Right cardiac atrium (tissue), 5 donors: ENCODE data around the gene RCOR1. TPM values are rescaled to one million over a fixed set of nuclear protein-coding genes. Genes with fewer than 3 reads are reported as not detected.
A peak's percentile ranks its signal among the peaks of the same experiment; 100 is the strongest.

Experiments used
- ATAC-seq, 2 donors: fragments of 200-7000 bp; cut with Tn5 transposase; one replicate each; pipeline versions ENCODE4 v1.8.0 to v1.9.1; 2020; ENCODE audit warnings: moderate library complexity in 2 of 2, mild to moderate bottlenecking in 1 of 2
- DNase-seq, 3 donors: peaks; one replicate each; pipeline ENCODE4 v3.0.0-alpha.2; 2020
- H3K27ac ChIP-seq: one replicate; pipeline ENCODE4 v1.5.1; 2013; ENCODE audit warnings: mild to moderate bottlenecking, low read length, control low read depth, moderate library complexity
- H3K27me3 ChIP-seq: one replicate; pipeline ENCODE4 v1.6.1; 2013; ENCODE audit not compliant: control insufficient read depth, insufficient read depth
- H3K4me1 ChIP-seq: one replicate; pipeline ENCODE4 v1.6.1; 2013; ENCODE audit warnings: low read length; ENCODE audit not compliant: control insufficient read depth, insufficient read depth
- H3K4me3 ChIP-seq: one replicate; pipeline ENCODE4 v1.5.1; 2013; ENCODE audit warnings: low read length, control low read depth
- H3K9me3 ChIP-seq: one replicate; pipeline ENCODE4 v1.6.1; 2013; ENCODE audit warnings: low read length; ENCODE audit not compliant: control insufficient read depth
- WGBS: extraction: QIAGEN DNeasy Blood & Tissue Kit; methylation state at CpG from one replicate; pipeline ENCODE4 v1.1.7; 2013; 5-methylcytosine and 5-hydroxymethylcytosine counted together
- intact Hi-C, 4 donors: fragments of 100-400 bp; cut with DNase I; formaldehyde crosslinking; loops; one replicate each; pipeline versions ENCODE4 v1.11.0 to v1.14.0; 2022 to 2023
- polyA plus RNA-seq: library from polyadenylated mRNA; stranded (reverse); fragments of 200-250 nt; gene quantifications from one replicate; pipeline ENCODE4 v1.2.3, GENCODE V29; 2013
- total RNA-seq, 4 donors: library from RNA; stranded (reverse); fragmentation: NEBNext Ultra II Directional; extraction: Animal tissue kit (Norgen Biotek cat#: 25700); gene quantifications; one replicate each; pipeline ENCODE4 v1.2.1, GENCODE V29; 2021
- donor health status: healthy with polysubstance abuse.
- donor health status: DM: no; HTN: yes; CAD: no.
- donor health status: DM: no; HTN: no; CAD: no.
- donor health status: DM: no; HTN: yes; CAD: no; lungs with severe emphysema.
- donor health status: DM: yes; HTN: yes; CAD: no.

Gene RCOR1
- total and polyA plus RNA-seq, 5 donors: 4.4 to 14.4 (median 13.0) TPM

DNA sequence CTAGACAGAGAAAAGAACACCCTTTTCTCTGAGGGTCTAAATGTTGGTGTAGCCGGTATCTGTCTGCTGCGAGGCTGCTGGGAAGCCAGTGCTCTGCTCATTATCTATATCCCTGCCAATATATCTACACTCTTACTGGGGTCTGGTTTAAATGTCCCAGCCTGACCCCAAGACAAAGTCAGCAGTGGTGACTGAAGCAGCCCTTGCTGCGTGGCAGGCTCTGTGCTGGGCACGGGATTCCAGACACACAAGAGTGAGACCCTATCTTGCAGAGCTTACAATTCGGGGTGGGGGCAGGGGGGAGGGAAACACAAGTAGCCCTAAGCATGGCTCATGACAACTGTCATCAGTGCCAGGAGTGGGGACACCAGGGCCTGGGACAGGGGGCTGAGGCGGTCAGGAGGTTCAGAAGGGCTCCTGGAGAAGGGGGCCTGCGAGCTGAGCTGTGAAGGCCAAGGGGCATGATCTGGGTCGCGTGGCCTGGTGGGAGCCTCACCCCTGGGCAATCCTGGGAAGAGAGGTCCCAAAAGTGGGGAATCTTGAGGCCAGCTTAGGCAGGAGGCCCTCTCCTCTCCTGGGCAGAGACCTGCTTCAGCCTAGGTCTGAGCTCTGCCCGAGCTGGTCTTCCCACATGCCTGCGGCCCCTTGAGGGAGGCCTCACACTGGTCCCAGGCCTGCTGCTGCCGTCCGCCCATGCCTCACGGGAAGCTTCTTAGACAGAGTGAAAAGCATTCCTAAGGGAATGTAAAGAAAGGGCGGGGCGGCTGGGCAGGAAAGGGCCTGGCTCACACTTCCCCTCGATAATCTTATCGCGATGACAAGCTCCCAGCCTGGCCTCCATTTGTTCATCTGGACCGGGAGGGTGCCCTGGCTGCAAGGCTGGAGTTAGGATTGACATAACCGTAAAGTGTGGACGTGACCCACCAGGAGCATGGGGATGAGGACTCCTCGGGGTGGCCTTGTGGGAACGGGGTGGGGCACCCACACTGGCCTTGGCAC lies 7.3 kb upstream of the RCOR1 start:
- H3K9me3 ChIP-seq: no peaks in the 10 kb centered on the region
- DNase-seq (peak in 2 of 3 donors; percentile 41 to 48), ATAC-seq (peak; percentile 20 to 77)
- H3K27ac ChIP-seq: no peak overlapping the region
- intact Hi-C loops: no loop called here
- no peaks in the 10 kb centered on the region for H3K27me3 ChIP-seq
- 61% methylated on average over 24 of the region's 24 CpGs for WGBS
- H3K4me1 ChIP-seq: no peaks in the 10 kb centered on the region
- H3K4me3 ChIP-seq: no peak overlapping the region

- DNase-seq: no peak
- H3K4me3 ChIP-seq: no peak overlapping the region
- 82% methylated on average over 5 of the region's 5 CpGs for WGBS
- peaks cover 2% of the 10 kb centered on the region for H3K4me1 ChIP-seq
- H3K9me3 ChIP-seq: no peaks in the 10 kb centered on the region
- no peak for ATAC-seq
- intact Hi-C loops: no loop called here
- H3K27ac ChIP-seq: no peak overlapping the region
- no peaks in the 10 kb centered on the region for H3K27me3 ChIP-seq
Observed at GRCh38 chr14:102586420-102587104, 5.9 kb upstream of the RCOR1 start.

DNA sequence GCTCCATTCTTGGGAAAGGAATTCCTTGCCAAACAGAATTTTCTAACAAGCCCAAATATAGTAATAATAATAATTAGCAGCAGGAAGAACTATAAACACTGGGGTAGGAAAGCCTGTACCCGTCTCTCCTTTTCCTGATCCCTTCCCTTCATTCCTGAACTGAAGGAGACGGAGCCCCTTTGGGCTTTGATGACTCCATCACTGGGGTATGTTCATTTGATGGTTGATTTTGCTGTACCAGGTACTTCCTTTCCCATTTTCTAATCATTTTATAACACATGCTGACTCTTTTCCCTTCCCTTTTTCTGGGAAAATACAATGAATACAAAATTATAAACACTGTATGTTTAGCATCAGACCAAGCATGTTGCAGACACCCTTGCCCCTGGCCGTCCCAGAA lies 3.6 kb upstream of the RCOR1 start:
- WGBS: 73% methylated on average over 3 of the region's 3 CpGs
- H3K4me1 ChIP-seq: peaks cover 2% of the 10 kb centered on the region
- intact Hi-C loops: no loop called here
- H3K27me3 ChIP-seq: no peaks in the 10 kb centered on the region
- H3K9me3 ChIP-seq: no peaks in the 10 kb centered on the region
- no peak for ATAC-seq
- H3K4me3 ChIP-seq: no peak overlapping the region
- no peak overlapping the region for H3K27ac ChIP-seq
- peak in 1 of 3 donors; percentile 1 for DNase-seq

- intact Hi-C loops: loop anchor here in 1 of 4 donors (10.0 kb wide), 1 partner anchor 65 kb away; no protein-coding TSS in a partner anchor
Observed at GRCh38 chr14:102589761-102590290, 2.6 kb upstream of the RCOR1 start.

GRCh38 chr14:102590667-102591099 lies 1.8 kb upstream of the RCOR1 start:
- Histone ChIP-seq H3K4me1 (peaks cover 2% of the 10 kb centered on the region), H3K9me3 (no peaks in the 10 kb centered on the region), H3K27me3 (no peaks in the 10 kb centered on the region), H3K4me3 (no peak overlapping the region), H3K27ac (peak overlapping the region; percentile 39)
- DNase-seq (peak; percentile 51 to 77 (median 73)), ATAC-seq (no peak)
- intact Hi-C loops: loop anchor here in 1 of 4 donors (10.0 kb wide), 1 partner anchor 66 kb away; no protein-coding TSS in a partner anchor
- 59% methylated on average over 13 of the region's 13 CpGs for WGBS

More at GRCh38 chr14:102589761-102590290, 2.6 kb upstream of the RCOR1 start:
- Histone ChIP-seq H3K9me3 (no peaks in the 10 kb centered on the region), H3K27me3 (no peaks in the 10 kb centered on the region), H3K4me3 (no peak overlapping the region), H3K4me1 (peaks cover 2% of the 10 kb centered on the region), H3K27ac (no peak overlapping the region)
- peak in 1 of 3 donors; percentile 26 for DNase-seq
- no peak for ATAC-seq
- WGBS: 67% methylated on average over 12 of the region's 12 CpGs

DNA sequence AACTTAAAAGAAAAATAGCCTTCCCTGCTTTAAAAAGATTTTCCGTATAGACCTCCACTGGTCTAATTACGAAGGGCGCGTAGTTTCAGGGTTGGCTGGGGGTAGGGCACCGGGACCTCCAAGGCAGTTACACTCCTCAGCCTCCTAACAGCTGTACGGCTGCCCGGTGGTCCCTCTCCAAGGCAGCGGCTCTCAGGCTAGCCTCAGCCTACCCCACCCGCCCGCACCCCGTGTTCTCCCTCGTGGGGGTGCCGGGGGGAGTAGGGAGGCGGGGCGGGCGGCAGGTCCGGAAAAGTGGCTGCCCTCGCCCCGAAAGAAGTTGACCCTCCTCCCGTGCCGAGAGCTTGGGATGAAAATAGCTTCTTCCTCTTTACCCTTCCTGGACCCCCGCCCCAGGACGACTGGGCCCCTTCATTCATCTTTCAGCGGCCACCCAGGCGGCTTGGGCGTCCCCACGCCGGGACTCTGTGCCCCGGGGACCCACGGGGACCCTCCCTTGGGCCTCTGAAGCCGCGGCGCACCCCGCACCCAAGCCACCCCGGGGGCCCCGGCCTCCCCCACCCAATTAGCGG lies 991 bp upstream of the RCOR1 start:
- DNase-seq (peak; percentile 54 to 85 (median 82)), ATAC-seq (peak; percentile 7 to 15)
- peaks cover 2% of the 10 kb centered on the region for H3K4me1 ChIP-seq
- intact Hi-C loops: loop anchor here in 1 of 4 donors (10.0 kb wide), 1 partner anchor 67 kb away; no protein-coding TSS in a partner anchor
- peak overlapping the region; percentile 96 for H3K4me3 ChIP-seq
- no peaks in the 10 kb centered on the region for H3K27me3 ChIP-seq
- H3K9me3 ChIP-seq: no peaks in the 10 kb centered on the region
- WGBS: under 1% methylated on average over 37 of the region's 37 CpGs
- H3K27ac ChIP-seq: peak overlapping the region; percentile 84

- WGBS: under 1% methylated on average over 47 of the region's 49 CpGs
- H3K4me3 ChIP-seq: peak overlapping the region; percentile 96
- ATAC-seq (no peak), DNase-seq (no peak)
- no peaks in the 10 kb centered on the region for H3K27me3 ChIP-seq
- H3K4me1 ChIP-seq: peaks cover 2% of the 10 kb centered on the region
- no peaks in the 10 kb centered on the region for H3K9me3 ChIP-seq
- peak overlapping the region; percentile 97 for H3K27ac ChIP-seq
- intact Hi-C loops: loop anchor here in 1 of 4 donors (10.0 kb wide), 1 partner anchor 68 kb away; no protein-coding TSS in a partner anchor
Observed at GRCh38 chr14:102592763-102593060, 263 bp downstream of the RCOR1 start.

- no peaks in the 10 kb centered on the region for H3K27me3 ChIP-seq
- ATAC-seq: peak in 1 of 2 donors; percentile 1
- H3K27ac ChIP-seq: peak overlapping the region; percentile 97
- WGBS: under 1% methylated on average over 75 of the region's 75 CpGs
- intact Hi-C loops: loop anchor here in 1 of 4 donors (10.0 kb wide), 1 partner anchor 68 kb away; no protein-coding TSS in a partner anchor
- DNase-seq: peak; percentile 65 to 85 (median 84)
- no peaks in the 10 kb centered on the region for H3K9me3 ChIP-seq
- peaks cover 2% of the 10 kb centered on the region for H3K4me1 ChIP-seq
- H3K4me3 ChIP-seq: peak overlapping the region; percentile 96
Observed at GRCh38 chr14:102593061-102593824, 794 bp downstream of the RCOR1 start.

GRCh38 chr14:102593825-102594137 lies 1.3 kb downstream of the RCOR1 start:
- ATAC-seq: no peak
- 3% methylated on average over 6 of the region's 6 CpGs for WGBS
- Histone ChIP-seq H3K4me3 (peak overlapping the region; percentile 96), H3K4me1 (peaks cover 2% of the 10 kb centered on the region), H3K27ac (peak overlapping the region; percentile 97), H3K9me3 (no peaks in the 10 kb centered on the region), H3K27me3 (no peaks in the 10 kb centered on the region)
- DNase-seq: no peak
- intact Hi-C loops: loop anchor here in 1 of 4 donors (10.0 kb wide), 1 partner anchor 69 kb away; no protein-coding TSS in a partner anchor
